Measurements from ENCODE around the gene ASCL5. TPM values are rescaled to one million over a fixed set of nuclear protein-coding genes. Genes with fewer than 3 reads are reported as not detected.

Gene ASCL5
- total and polyA plus RNA-seq, 9 of the 15 experiments (the other 6 are each of a cell fraction or from before 2014, with no cell fraction given) = 0.09 TPM; not detected in 8

GRCh38 chr1:201137024-201137392 lies 10.0 kb upstream of the ASCL5 start:
- CTCF ChIA-PET (ENCODE audit: low intra/inter-chr PET ratio) = no interaction called here
- Histone ChIP-seq H2AFZ (ENCODE audit: low read depth, low read length) (no peak overlapping the region), H3K9ac (ENCODE audit: insufficient read depth in 1 of 2, low read depth in 2 of 2, low read length in 2 of 2) (no peak overlapping the region; a peak in 1 of 4 replicates), H3K27ac (ENCODE audit: extremely low read depth, low read depth, low read length) (no peak overlapping the region), H3K4me2 (ENCODE audit: insufficient read depth, low read length) (no peak overlapping the region), H3K9me3 (replicated peaks; ENCODE audit: control insufficient read depth, insufficient read depth, low read depth, low read length) (no peaks in the 10 kb centered on the region), H3K9me1 (ENCODE audit: control insufficient read depth, insufficient read depth, low read length) (no peaks in the 10 kb centered on the region), H3K4me3 (no peak overlapping the region), H3K4me1 (replicated peaks in 1 of 2; ENCODE audit: control insufficient read depth in 2 of 2, insufficient read depth in 2 of 2, low read length in 2 of 2) (no peaks in the 10 kb centered on the region), H3K79me2 (ENCODE audit: control insufficient read depth, insufficient read depth, low read length) (no peaks in the 10 kb centered on the region), H4K20me1 (replicated peaks; ENCODE audit: control insufficient read depth, insufficient read depth, low read length) (peaks cover 18% of the 10 kb centered on the region), H3K36me3 (ENCODE audit: control insufficient read depth, insufficient read depth, low read length) (peaks cover 67% of the 10 kb centered on the region; the same call in 2 of the 3 replicates), H3K27me3 (ENCODE audit: control insufficient read depth in 2 of 2, insufficient read depth in 2 of 2, low read length in 2 of 2) (no peaks in the 10 kb centered on the region)
- in situ Hi-C loops (cut with MboI) (no loop called here), intact Hi-C loops (cut with micrococcal nuclease) (no loop called here)
- no peak for DNase-seq (ENCODE audit: extremely low read depth in 1 of 4, low spot score in 3 of 4)
- ATAC-seq = no peak
- WGBS (ENCODE audit: insufficient coverage, low coverage, missing lambda C conversion rate) = 89% methylated on average over 7 of the region's 7 CpGs
- BruUV-seq (replicated peaks) = no TSS peak
- POLR2A ChIA-PET = interaction anchor here (0.6 to 2.3 kb wide), 7 partner anchors 9 to 65 kb away, joined by 3 to 6 read pairs (median 3); partner anchors contain the start of gene TMEM9
- TF ChIP-seq ZNF253 (CRISPR knock-in tag; conservative IDR thresholded peaks at IDR 0.05) (no peak), HDGF (IDR thresholded peaks at IDR 0.05) (no peak), CREBBP (IDR thresholded peaks at IDR 0.05; ENCODE audit: low read depth, low read length) (no peak), NR3C1 (CRISPR knock-in tag; IDR thresholded peaks at IDR 0.05) (no peak), KLF16 (IDR thresholded peaks at IDR 0.05) (no peak), GTF3C2 (IDR thresholded peaks at IDR 0.05; ENCODE audit: borderline replicate concordance, extremely low read depth, insufficient read length) (no peak), CBFB (CRISPR knock-in tag; IDR thresholded peaks at IDR 0.05) (no peak), YY1 (IDR thresholded peaks at IDR 0.05; ENCODE audit: borderline replicate concordance in 1 of 3, control insufficient read depth in 1 of 3, extremely low read depth in 1 of 3, insufficient read depth in 3 of 3, insufficient read length in 1 of 3, insufficient replicate concordance in 2 of 3, low read depth in 1 of 3, low read length in 2 of 3) (no peak), ZNF274 (IDR thresholded peaks at IDR 0.05; ENCODE audit: borderline replicate concordance, low read depth, low read length) (no peak), ZZZ3 (IDR thresholded peaks at IDR 0.05) (no peak), ZNF280B (CRISPR knock-in tag; IDR thresholded peaks at IDR 0.05) (no peak), NFIX (CRISPR knock-in tag; IDR thresholded peaks at IDR 0.05; ENCODE audit: low read depth) (no peak), MCM3 (IDR thresholded peaks at IDR 0.05) (no peak)
- TF ChIP-seq, protein P1, sequence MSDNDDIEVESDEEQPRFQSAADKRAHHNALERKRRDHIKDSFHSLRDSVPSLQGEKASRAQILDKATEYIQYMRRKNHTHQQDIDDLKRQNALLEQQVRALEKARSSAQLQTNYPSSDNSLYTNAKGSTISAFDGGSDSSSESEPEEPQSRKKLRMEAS (CRISPR knock-in tag; IDR thresholded peaks at IDR 0.05) = no peak
- FAIRE-seq = no peak

Measured in K562 (cell line).